Osteocyte (in vitro differentiated cells): ENCODE measurements around the gene ITIH5. TPM values are rescaled to one million over a fixed set of nuclear protein-coding genes. Genes with fewer than 3 reads are reported as not detected.

ENCODE experiments used
- DNase-seq: peaks from one replicate; pipeline ENCODE4 v3.0.0; 2021; ENCODE audit warnings: mixed read lengths; ENCODE audit not compliant: unreplicated experiment; ENCODE audit errors: extremely low spot score
- H3K27ac Mint-ChIP-seq: one replicate; pipeline ENCODE4 v1.8.0; 2021; ENCODE audit warnings: mild to moderate bottlenecking, mixed read lengths; ENCODE audit not compliant: unreplicated experiment
- H3K27me3 Mint-ChIP-seq: one replicate; pipeline ENCODE4 v1.8.0; 2021; ENCODE audit warnings: mixed read lengths; ENCODE audit not compliant: unreplicated experiment
- H3K36me3 Mint-ChIP-seq: one replicate; pipeline ENCODE4 v1.8.0; 2021; ENCODE audit warnings: mixed read lengths; ENCODE audit not compliant: unreplicated experiment
- H3K4me1 Mint-ChIP-seq: one replicate; pipeline ENCODE4 v1.8.0; 2021; ENCODE audit warnings: mixed read lengths; ENCODE audit not compliant: unreplicated experiment
- H3K4me3 Mint-ChIP-seq: one replicate; pipeline ENCODE4 v1.8.0; 2021; ENCODE audit warnings: mild to moderate bottlenecking, moderate library complexity, mixed read lengths; ENCODE audit not compliant: unreplicated experiment
- H3K9me3 Mint-ChIP-seq: one replicate; pipeline ENCODE4 v1.8.0; 2021; ENCODE audit warnings: mixed read lengths; ENCODE audit not compliant: unreplicated experiment
- total RNA-seq: library from RNA; stranded (reverse); gene quantifications from 2 replicates; pipeline ENCODE4 v1.2.1, GENCODE V29; 2021
- TF ChIP-seq, protein P1 (sequence below): fragments of 200-600 bp; sonication (generic); IDR thresholded peaks from 2 replicates; pipeline ENCODE4 v1.5.0; 2021; ENCODE audit warnings: antibody characterized with exemption, mild to moderate bottlenecking, moderate library complexity

ITIH5 gene
- total RNA-seq, 1 donor from 2014 or later: 0.35 TPM

DNA sequence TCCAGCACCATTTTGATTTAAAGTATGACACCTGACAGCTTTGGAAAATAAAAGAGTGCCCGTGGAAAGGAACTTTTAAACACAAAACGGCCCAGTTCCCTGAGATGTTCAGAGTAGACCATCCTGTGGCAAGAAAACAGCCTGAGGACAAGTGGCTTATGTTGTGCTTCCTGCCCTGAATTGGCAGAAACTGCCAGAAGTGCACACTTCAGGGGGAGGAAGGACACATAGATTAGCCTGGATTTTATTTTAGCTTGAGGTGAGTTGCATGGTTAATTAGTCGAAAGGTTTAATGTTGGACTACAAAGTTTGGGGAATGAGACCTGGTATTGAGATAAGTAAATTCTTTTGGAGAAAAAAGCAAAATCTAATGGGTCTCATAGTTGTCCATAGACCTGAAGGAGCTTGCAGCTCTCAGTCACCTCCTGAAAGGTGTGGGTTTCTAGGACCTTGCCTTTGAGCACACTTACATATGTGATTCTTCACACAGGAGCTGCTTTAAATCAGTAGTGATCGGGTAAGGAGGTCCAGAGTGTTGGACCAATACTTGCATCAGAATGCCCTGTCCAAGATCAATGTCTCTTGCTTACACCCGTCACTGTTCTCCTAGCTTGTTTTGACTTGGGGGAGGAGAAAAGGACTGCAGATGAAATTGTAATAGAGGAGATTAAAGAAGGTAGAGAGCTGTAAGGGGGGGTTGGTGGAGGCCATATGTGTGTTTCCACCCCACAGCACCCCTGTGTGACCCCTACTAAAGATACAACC is 41.3 kb upstream of the ITIH5 start:
- Mint-ChIP-seq H3K4me1 (no peaks in the 10 kb centered on the region), H3K27ac (no peak overlapping the region), H3K27me3 (peaks cover 11% of the 10 kb centered on the region), H3K9me3 (peaks cover 4% of the 10 kb centered on the region), H3K4me3 (no peak overlapping the region), H3K36me3 (no peaks in the 10 kb centered on the region)
- TF ChIP-seq, protein P1, sequence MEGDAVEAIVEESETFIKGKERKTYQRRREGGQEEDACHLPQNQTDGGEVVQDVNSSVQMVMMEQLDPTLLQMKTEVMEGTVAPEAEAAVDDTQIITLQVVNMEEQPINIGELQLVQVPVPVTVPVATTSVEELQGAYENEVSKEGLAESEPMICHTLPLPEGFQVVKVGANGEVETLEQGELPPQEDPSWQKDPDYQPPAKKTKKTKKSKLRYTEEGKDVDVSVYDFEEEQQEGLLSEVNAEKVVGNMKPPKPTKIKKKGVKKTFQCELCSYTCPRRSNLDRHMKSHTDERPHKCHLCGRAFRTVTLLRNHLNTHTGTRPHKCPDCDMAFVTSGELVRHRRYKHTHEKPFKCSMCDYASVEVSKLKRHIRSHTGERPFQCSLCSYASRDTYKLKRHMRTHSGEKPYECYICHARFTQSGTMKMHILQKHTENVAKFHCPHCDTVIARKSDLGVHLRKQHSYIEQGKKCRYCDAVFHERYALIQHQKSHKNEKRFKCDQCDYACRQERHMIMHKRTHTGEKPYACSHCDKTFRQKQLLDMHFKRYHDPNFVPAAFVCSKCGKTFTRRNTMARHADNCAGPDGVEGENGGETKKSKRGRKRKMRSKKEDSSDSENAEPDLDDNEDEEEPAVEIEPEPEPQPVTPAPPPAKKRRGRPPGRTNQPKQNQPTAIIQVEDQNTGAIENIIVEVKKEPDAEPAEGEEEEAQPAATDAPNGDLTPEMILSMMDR: no peak
- no peak for DNase-seq

DNA sequence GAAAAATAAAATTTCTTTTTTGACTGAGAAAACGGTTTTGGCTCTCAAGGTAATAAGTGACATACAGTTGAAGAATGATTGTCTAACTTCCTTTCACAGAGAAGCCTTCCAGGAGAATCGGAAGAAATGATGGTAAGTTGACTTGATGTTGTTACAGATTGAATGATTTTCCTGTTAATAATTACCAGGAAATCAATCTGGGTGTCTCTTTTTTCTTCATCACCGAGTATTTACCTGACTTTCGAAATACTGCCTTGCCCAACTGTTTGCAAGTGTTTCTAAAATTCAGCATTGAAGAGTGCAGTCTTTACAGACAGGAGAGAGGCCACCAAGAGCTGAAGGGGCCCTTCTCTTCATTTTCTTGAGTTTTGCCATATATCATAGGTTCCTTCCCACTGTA is 40.3 kb upstream of the ITIH5 start:
- Mint-ChIP-seq H3K27ac (no peak overlapping the region), H3K9me3 (peaks cover 4% of the 10 kb centered on the region), H3K27me3 (peaks cover 11% of the 10 kb centered on the region), H3K36me3 (no peaks in the 10 kb centered on the region), H3K4me1 (no peaks in the 10 kb centered on the region), H3K4me3 (no peak overlapping the region)
- TF ChIP-seq, protein P1: no peak
- no peak for DNase-seq

DNA sequence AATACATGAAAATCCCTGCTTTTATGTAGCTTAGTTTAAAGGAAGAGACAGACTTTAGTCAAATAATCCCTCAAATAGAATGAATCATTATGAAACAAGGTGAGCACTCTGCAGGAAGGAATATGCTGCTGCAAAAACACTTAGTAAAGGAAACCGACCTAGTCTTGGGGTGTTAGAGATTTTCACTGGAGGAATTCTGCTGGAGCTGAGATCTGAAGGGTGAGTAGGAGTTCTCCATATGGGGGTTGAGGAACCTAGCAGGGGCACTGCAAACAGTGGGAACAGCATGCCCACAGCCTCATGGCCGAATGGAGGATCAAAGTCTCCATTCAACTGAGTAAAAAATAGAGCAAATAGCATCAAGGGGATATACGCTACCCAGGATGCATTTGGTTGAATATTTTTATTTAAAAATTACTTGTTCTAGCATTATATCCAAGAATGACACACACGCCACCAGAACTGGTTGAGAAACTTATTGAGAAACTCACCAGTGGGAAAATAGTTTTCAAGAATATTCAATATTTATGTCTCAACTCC is 39.8 kb upstream of the ITIH5 start:
- Mint-ChIP-seq H3K4me1 (no peaks in the 10 kb centered on the region), H3K36me3 (no peaks in the 10 kb centered on the region), H3K4me3 (no peak overlapping the region), H3K27ac (no peak overlapping the region), H3K27me3 (peaks cover 11% of the 10 kb centered on the region), H3K9me3 (peaks cover 4% of the 10 kb centered on the region)
- TF ChIP-seq, protein P1: no peak
- DNase-seq: no peak

DNA sequence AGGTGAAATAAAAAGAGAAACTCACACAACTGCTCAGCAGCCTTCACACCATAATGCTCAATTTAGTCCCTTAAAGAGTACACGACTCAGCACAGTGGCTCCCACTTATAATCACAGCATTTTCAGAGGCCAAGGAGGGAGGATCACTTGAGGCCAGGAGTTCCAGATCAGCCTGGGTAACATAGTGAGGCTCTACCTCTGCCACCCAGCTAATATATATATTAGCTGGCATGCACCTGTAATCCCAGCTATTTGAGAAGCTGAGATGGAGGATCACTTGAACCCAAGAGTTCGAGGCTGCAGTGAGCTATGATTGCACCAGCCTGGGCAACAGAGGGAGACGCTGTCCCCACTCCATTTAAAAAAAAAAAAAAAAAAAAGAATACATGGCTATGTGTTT is 38.6 kb upstream of the ITIH5 start:
- Mint-ChIP-seq H3K4me3 (no peak overlapping the region), H3K27me3 (peaks cover 11% of the 10 kb centered on the region), H3K9me3 (no peaks in the 10 kb centered on the region), H3K36me3 (no peaks in the 10 kb centered on the region), H3K27ac (no peak overlapping the region), H3K4me1 (no peaks in the 10 kb centered on the region)
- no peak for DNase-seq
- TF ChIP-seq, protein P1: no peak
